IPS-20b (cell line): Measurements from ENCODE around the gene VIM.

Source experiments
- H3K27ac ChIP-seq: one replicate; pipeline ENCODE4 v1.5.1; 2013; ENCODE audit warnings: low read length
- H3K27me3 ChIP-seq: 2 replicates; pipeline ENCODE4 v1.6.1; 2013; ENCODE audit warnings: mild to moderate bottlenecking, low read length, inconsistent platforms; ENCODE audit not compliant: insufficient read depth
- H3K36me3 ChIP-seq: 2 replicates; pipeline ENCODE4 v1.6.1; 2013; ENCODE audit warnings: low read depth, mild to moderate bottlenecking, inconsistent platforms, low read length, moderate library complexity; ENCODE audit not compliant: insufficient read depth
- H3K4me1 ChIP-seq: 2 replicates; pipeline ENCODE4 v1.6.1; 2013; ENCODE audit warnings: mild to moderate bottlenecking, control low read depth, inconsistent platforms, low read length, moderate library complexity; ENCODE audit not compliant: insufficient read depth
- H3K4me3 ChIP-seq: 2 replicates; pipeline ENCODE4 v1.5.1; 2013; ENCODE audit warnings: mild to moderate bottlenecking, low read length, inconsistent platforms
- H3K9ac ChIP-seq: 2 replicates; pipeline ENCODE4 v1.6.1; 2013; ENCODE audit warnings: low read depth, mild to moderate bottlenecking, inconsistent platforms, low read length, moderate library complexity
- H3K9me3 ChIP-seq: 2 replicates; pipeline ENCODE4 v1.6.1; 2013; ENCODE audit warnings: mild to moderate bottlenecking, low read depth, low read length, inconsistent platforms; ENCODE audit not compliant: insufficient read depth

VIM gene

GRCh38 chr10:17210361-17210760, 17.7 kb upstream of the VIM start:
- Histone ChIP-seq H3K36me3 (no peaks in the 10 kb centered on the region), H3K27ac (no peak overlapping the region), H3K4me3 (no peak overlapping the region), H3K9me3 (no peaks in the 10 kb centered on the region), H3K4me1 (peaks cover 23% of the 10 kb centered on the region; the same call in 1 of the 2 replicates), H3K9ac (no peak overlapping the region), H3K27me3 (no peaks in the 10 kb centered on the region)

GRCh38 chr10:17212802-17213221, 15.2 kb upstream of the VIM start:
- no peak overlapping the region for H3K4me3 ChIP-seq
- no peaks in the 10 kb centered on the region for H3K36me3 ChIP-seq
- H3K9ac ChIP-seq = no peak overlapping the region
- H3K9me3 ChIP-seq = no peaks in the 10 kb centered on the region
- H3K4me1 ChIP-seq = peaks cover 33% of the 10 kb centered on the region; the same call in 1 of the 2 replicates
- no peak overlapping the region for H3K27ac ChIP-seq
- H3K27me3 ChIP-seq = no peaks in the 10 kb centered on the region

GRCh38 chr10:17213646-17214349, 14.2 kb upstream of the VIM start:
- no peaks in the 10 kb centered on the region for H3K36me3 ChIP-seq
- H3K4me1 ChIP-seq = peaks cover 33% of the 10 kb centered on the region; the same call in 1 of the 2 replicates
- H3K27ac ChIP-seq = no peak overlapping the region
- H3K9ac ChIP-seq = no peak overlapping the region
- H3K4me3 ChIP-seq = no peak overlapping the region
- H3K9me3 ChIP-seq = no peaks in the 10 kb centered on the region
- no peaks in the 10 kb centered on the region for H3K27me3 ChIP-seq

- peak overlapping the region; percentile 15; the same call in 1 of the 2 replicates for H3K4me3 ChIP-seq
- H3K27ac ChIP-seq = peak overlapping the region; percentile 20
- H3K27me3 ChIP-seq = no peaks in the 10 kb centered on the region
- H3K9me3 ChIP-seq = no peaks in the 10 kb centered on the region
- no peaks in the 10 kb centered on the region for H3K36me3 ChIP-seq
- H3K4me1 ChIP-seq = peaks cover 35% of the 10 kb centered on the region; the same call in 1 of the 2 replicates
- H3K9ac ChIP-seq = peak overlapping the region; percentile 38; the same call in 1 of the 2 replicates
These were observed 13.5 kb upstream of the VIM start for GRCh38 chr10:17214526-17214925.

GRCh38 chr10:17214971-17215781, 12.9 kb upstream of the VIM start:
- Histone ChIP-seq H3K36me3 (no peaks in the 10 kb centered on the region), H3K4me1 (peaks cover 31% of the 10 kb centered on the region; the same call in 1 of the 2 replicates), H3K9me3 (no peaks in the 10 kb centered on the region), H3K27ac (peak overlapping the region; percentile 20), H3K4me3 (no peak overlapping the region; the same call in 1 of the 2 replicates), H3K27me3 (no peaks in the 10 kb centered on the region), H3K9ac (peak overlapping the region; percentile 38; the same call in 1 of the 2 replicates)

GRCh38 chr10:17215782-17216122, 12.3 kb upstream of the VIM start:
- Histone ChIP-seq H3K36me3 (no peaks in the 10 kb centered on the region), H3K27me3 (no peaks in the 10 kb centered on the region), H3K9me3 (no peaks in the 10 kb centered on the region), H3K4me3 (no peak overlapping the region), H3K27ac (no peak overlapping the region), H3K9ac (no peak overlapping the region; the same call in 1 of the 2 replicates), H3K4me1 (peaks cover 29% of the 10 kb centered on the region; the same call in 1 of the 2 replicates)

GRCh38 chr10:17216217-17216900, 11.7 kb upstream of the VIM start:
- H3K4me3 ChIP-seq = no peak overlapping the region
- peaks cover 29% of the 10 kb centered on the region; the same call in 1 of the 2 replicates for H3K4me1 ChIP-seq

GRCh38 chr10:17216901-17217395, 11.1 kb upstream of the VIM start:
- no peaks in the 10 kb centered on the region for H3K27me3 ChIP-seq
- no peak overlapping the region for H3K27ac ChIP-seq
- H3K9me3 ChIP-seq = no peaks in the 10 kb centered on the region
- no peaks in the 10 kb centered on the region for H3K36me3 ChIP-seq
- H3K4me1 ChIP-seq = peaks cover 29% of the 10 kb centered on the region; the same call in 1 of the 2 replicates
- no peak overlapping the region for H3K4me3 ChIP-seq
- H3K9ac ChIP-seq = 0 out of 2 replicates have a peak overlapping the region, but pooled peaks have one; percentile 52

More at GRCh38 chr10:17216217-17216900, 11.7 kb upstream of the VIM start:
- no peaks in the 10 kb centered on the region for H3K9me3 ChIP-seq
- no peaks in the 10 kb centered on the region for H3K27me3 ChIP-seq
- H3K36me3 ChIP-seq = no peaks in the 10 kb centered on the region
- peak overlapping the region; percentile 26 for H3K27ac ChIP-seq
- H3K9ac ChIP-seq = peak overlapping the region; percentile 52; the same call in 1 of the 2 replicates

GRCh38 chr10:17217631-17218232, 10.3 kb upstream of the VIM start:
- H3K9ac ChIP-seq = no peak overlapping the region
- no peak overlapping the region for H3K27ac ChIP-seq
- no peaks in the 10 kb centered on the region for H3K36me3 ChIP-seq
- no peak overlapping the region for H3K4me3 ChIP-seq
- no peaks in the 10 kb centered on the region for H3K27me3 ChIP-seq
- H3K4me1 ChIP-seq = peaks cover 29% of the 10 kb centered on the region; the same call in 1 of the 2 replicates
- H3K9me3 ChIP-seq = no peaks in the 10 kb centered on the region

GRCh38 chr10:17219024-17219423, 9.0 kb upstream of the VIM start:
- Histone ChIP-seq H3K4me1 (peaks cover 24% of the 10 kb centered on the region; the same call in 1 of the 2 replicates), H3K27me3 (no peaks in the 10 kb centered on the region), H3K9me3 (no peaks in the 10 kb centered on the region), H3K36me3 (no peaks in the 10 kb centered on the region), H3K27ac (peak overlapping the region; percentile 5), H3K4me3 (no peak overlapping the region), H3K9ac (no peak overlapping the region)

GRCh38 chr10:17220652-17221100, 7.4 kb upstream of the VIM start:
- Histone ChIP-seq H3K27ac (no peak overlapping the region), H3K27me3 (0 out of 2 replicates have a peak, but pooled peaks cover under 1% of the 10 kb centered on the region), H3K4me3 (no peak overlapping the region), H3K4me1 (peaks cover 13% of the 10 kb centered on the region; the same call in 1 of the 2 replicates), H3K9me3 (no peaks in the 10 kb centered on the region), H3K9ac (no peak overlapping the region), H3K36me3 (no peaks in the 10 kb centered on the region)
